ENCODE results near the gene ELMO1. TPM values are rescaled to one million over a fixed set of nuclear protein-coding genes. Genes with fewer than 3 reads are reported as not detected.

Gene ELMO1
- total and polyA plus RNA-seq, 4 donors: 6.7 to 51.5 (median 14.8) TPM

DNA sequence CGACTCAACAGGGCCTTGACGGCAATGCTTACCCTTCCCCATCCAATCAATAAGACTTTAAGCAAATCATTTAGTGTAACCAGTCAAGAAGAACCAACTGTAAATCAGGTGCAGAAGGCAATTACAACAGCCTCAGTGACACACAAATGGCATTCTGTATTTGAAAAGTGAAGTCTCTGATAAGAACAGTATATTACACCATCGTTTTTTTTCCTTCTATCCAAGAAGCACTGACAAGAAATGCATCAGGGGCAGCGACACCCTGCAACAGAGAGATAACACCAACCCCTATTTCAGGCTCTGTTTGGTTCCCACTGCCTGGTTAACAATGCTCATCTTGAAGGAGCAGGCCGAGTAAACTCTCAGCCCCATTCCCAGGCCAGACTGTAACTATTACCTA is 520.4 kb downstream of the ELMO1 start (continued):
- TF ChIP-seq, protein P1, sequence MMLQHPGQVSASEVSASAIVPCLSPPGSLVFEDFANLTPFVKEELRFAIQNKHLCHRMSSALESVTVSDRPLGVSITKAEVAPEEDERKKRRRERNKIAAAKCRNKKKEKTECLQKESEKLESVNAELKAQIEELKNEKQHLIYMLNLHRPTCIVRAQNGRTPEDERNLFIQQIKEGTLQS (IDR thresholded peaks at IDR 0.05): no peak
- TF ChIP-seq NR2F2 (IDR thresholded peaks at IDR 0.05) (no peak), FOXA1 (IDR thresholded peaks at IDR 0.05) (no peak), HNF4G (IDR thresholded peaks at IDR 0.05) (no peak), HNF4A (conservative IDR thresholded peaks at IDR 0.05) (no peak)
- TF ChIP-seq, protein P2, sequence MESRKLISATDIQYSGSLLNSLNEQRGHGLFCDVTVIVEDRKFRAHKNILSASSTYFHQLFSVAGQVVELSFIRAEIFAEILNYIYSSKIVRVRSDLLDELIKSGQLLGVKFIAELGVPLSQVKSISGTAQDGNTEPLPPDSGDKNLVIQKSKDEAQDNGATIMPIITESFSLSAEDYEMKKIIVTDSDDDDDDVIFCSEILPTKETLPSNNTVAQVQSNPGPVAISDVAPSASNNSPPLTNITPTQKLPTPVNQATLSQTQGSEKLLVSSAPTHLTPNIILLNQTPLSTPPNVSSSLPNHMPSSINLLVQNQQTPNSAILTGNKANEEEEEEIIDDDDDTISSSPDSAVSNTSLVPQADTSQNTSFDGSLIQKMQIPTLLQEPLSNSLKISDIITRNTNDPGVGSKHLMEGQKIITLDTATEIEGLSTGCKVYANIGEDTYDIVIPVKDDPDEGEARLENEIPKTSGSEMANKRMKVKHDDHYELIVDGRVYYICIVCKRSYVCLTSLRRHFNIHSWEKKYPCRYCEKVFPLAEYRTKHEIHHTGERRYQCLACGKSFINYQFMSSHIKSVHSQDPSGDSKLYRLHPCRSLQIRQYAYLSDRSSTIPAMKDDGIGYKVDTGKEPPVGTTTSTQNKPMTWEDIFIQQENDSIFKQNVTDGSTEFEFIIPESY (IDR thresholded peaks at IDR 0.05): no peak

- no peak for DNase-seq (ENCODE audit: low spot score)
- no peak overlapping the region for H3K9ac ChIP-seq (ENCODE audit: low read depth in 1 of 2, low read length in 2 of 2)
- H3K4me3 ChIP-seq (ENCODE audit: low read depth in 1 of 3, low read length in 3 of 3): no peak overlapping the region
- H3K4me1 ChIP-seq (ENCODE audit: control insufficient read depth in 4 of 4, insufficient read depth in 4 of 4, low read length in 3 of 4): peaks cover 0 to 3% (median 0%) of the 10 kb centered on the region in 4 donors
- no peaks in the 10 kb centered on the region for H3K27me3 ChIP-seq (ENCODE audit: control insufficient read depth in 4 of 4, insufficient read depth in 4 of 4, low read length in 3 of 4)
- no peak overlapping the region for H3K27ac ChIP-seq (ENCODE audit: low read depth in 1 of 2, low read length in 2 of 2)
- H3K9me3 ChIP-seq (ENCODE audit: control insufficient read depth in 4 of 4, low read length in 3 of 4): peaks cover 0 to 4% (median under 1%) of the 10 kb centered on the region in 4 donors
- 96% methylated on average over 3 of the region's 3 CpGs for WGBS
- no peaks in the 10 kb centered on the region for H3K36me3 ChIP-seq (ENCODE audit: control insufficient read depth in 4 of 4, insufficient read depth in 3 of 4, low read depth in 1 of 4, low read length in 3 of 4)
- TF ChIP-seq TAF1 (conservative IDR thresholded peaks at IDR 0.05): no peak
- TF ChIP-seq FOXA1 (IDR thresholded peaks at IDR 0.05): no peak
- no peak for TF ChIP-seq RAD21 (IDR thresholded peaks at IDR 0.05)
Measured at GRCh38 chr7:36925691-36926090, 523.0 kb downstream of the ELMO1 start.

- Histone ChIP-seq H3K9me3 (ENCODE audit: control insufficient read depth in 4 of 4, low read length in 3 of 4) (peaks cover 0 to 4% (median under 1%) of the 10 kb centered on the region in 4 donors), H3K36me3 (ENCODE audit: control insufficient read depth in 4 of 4, insufficient read depth in 3 of 4, low read depth in 1 of 4, low read length in 3 of 4) (no peaks in the 10 kb centered on the region), H3K9ac (ENCODE audit: low read depth in 1 of 2, low read length in 2 of 2) (no peak overlapping the region), H3K4me3 (ENCODE audit: low read depth in 1 of 3, low read length in 3 of 3) (no peak overlapping the region), H3K27ac (ENCODE audit: low read depth in 1 of 2, low read length in 2 of 2) (no peak overlapping the region), H3K27me3 (ENCODE audit: control insufficient read depth in 4 of 4, insufficient read depth in 4 of 4, low read length in 3 of 4) (no peaks in the 10 kb centered on the region), H3K4me1 (ENCODE audit: control insufficient read depth in 4 of 4, insufficient read depth in 4 of 4, low read length in 3 of 4) (peaks cover 0 to 3% (median 0%) of the 10 kb centered on the region in 4 donors)
- 91% methylated on average over 5 of the region's 5 CpGs for WGBS
- no peak for DNase-seq (ENCODE audit: low spot score)
- TF ChIP-seq YY1 (IDR thresholded peaks at IDR 0.05) (no peak), FOXA1 (IDR thresholded peaks at IDR 0.05) (no peak), HNF4G (IDR thresholded peaks at IDR 0.05) (no peak)
Measured at GRCh38 chr7:36925207-36925606, 523.5 kb downstream of the ELMO1 start.

GRCh38 chr7:36923943-36924436 is 524.7 kb downstream of the ELMO1 start:
- Histone ChIP-seq H3K4me1 (ENCODE audit: control insufficient read depth in 4 of 4, insufficient read depth in 4 of 4, low read length in 3 of 4) (peaks cover 0 to 3% (median 0%) of the 10 kb centered on the region in 4 donors), H3K4me3 (ENCODE audit: low read depth in 1 of 3, low read length in 3 of 3) (no peak overlapping the region), H3K9ac (ENCODE audit: low read depth in 1 of 2, low read length in 2 of 2) (no peak overlapping the region), H3K27me3 (ENCODE audit: control insufficient read depth in 4 of 4, insufficient read depth in 4 of 4, low read length in 3 of 4) (no peaks in the 10 kb centered on the region), H3K36me3 (ENCODE audit: control insufficient read depth in 4 of 4, insufficient read depth in 3 of 4, low read depth in 1 of 4, low read length in 3 of 4) (no peaks in the 10 kb centered on the region), H3K9me3 (ENCODE audit: control insufficient read depth in 4 of 4, low read length in 3 of 4) (peaks cover 0 to 4% (median under 1%) of the 10 kb centered on the region in 4 donors), H3K27ac (ENCODE audit: low read depth in 1 of 2, low read length in 2 of 2) (no peak overlapping the region)
- DNase-seq (ENCODE audit: low spot score): no peak
- TF ChIP-seq, protein P3, sequence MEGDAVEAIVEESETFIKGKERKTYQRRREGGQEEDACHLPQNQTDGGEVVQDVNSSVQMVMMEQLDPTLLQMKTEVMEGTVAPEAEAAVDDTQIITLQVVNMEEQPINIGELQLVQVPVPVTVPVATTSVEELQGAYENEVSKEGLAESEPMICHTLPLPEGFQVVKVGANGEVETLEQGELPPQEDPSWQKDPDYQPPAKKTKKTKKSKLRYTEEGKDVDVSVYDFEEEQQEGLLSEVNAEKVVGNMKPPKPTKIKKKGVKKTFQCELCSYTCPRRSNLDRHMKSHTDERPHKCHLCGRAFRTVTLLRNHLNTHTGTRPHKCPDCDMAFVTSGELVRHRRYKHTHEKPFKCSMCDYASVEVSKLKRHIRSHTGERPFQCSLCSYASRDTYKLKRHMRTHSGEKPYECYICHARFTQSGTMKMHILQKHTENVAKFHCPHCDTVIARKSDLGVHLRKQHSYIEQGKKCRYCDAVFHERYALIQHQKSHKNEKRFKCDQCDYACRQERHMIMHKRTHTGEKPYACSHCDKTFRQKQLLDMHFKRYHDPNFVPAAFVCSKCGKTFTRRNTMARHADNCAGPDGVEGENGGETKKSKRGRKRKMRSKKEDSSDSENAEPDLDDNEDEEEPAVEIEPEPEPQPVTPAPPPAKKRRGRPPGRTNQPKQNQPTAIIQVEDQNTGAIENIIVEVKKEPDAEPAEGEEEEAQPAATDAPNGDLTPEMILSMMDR (IDR thresholded peaks at IDR 0.05; ENCODE audit: low read depth, low read length, missing input control): no peak
- TF ChIP-seq RXRA (IDR thresholded peaks at IDR 0.05) (no peak), REST (IDR thresholded peaks at IDR 0.05) (no peak)
- WGBS: 92% methylated on average over 3 of the region's 3 CpGs

Data from liver (tissue), 9 donors.